ENCODE results near the gene PURA. TPM values are rescaled to one million over a fixed set of nuclear protein-coding genes. Genes with fewer than 3 reads are reported as not detected.

Gene PURA
- total and polyA plus RNA-seq, 2 donors (not counting 1 experiment from before 2014, with no cell fraction given) = 2.2 to 23.5 TPM

DNA sequence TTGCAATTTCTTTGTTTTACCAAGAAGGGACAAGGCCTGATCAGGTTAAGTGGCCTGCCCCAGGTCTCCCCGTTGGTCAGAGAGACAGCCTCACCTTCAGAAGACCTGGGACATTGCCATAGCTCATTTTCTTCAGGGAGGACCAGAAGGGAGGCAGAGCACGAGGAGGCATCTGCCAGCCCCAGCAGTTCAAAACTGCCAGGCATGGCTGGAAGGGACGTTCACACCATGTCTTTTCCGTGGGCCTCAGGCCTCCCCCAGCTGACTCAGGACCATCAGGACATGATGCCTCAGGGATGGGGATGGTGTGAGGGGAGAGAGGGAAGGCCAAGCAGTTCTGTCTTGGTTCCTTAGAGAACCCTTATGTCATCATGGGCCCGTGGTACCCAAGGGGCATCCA, 28.3 kb downstream of the PURA start:
- Histone ChIP-seq H3K27me3 (replicated peaks in 1 of 4; ENCODE audit: control extremely low read depth in 1 of 4, control insufficient read depth in 3 of 4, insufficient read depth in 4 of 4, low read length in 3 of 4) (peaks cover 0 to 23% (median 11%) of the 10 kb centered on the region in 4 experiments), H3K79me2 (ENCODE audit: control insufficient read depth, insufficient read depth, low read length) (peaks cover 27% of the 10 kb centered on the region), H3K9me3 (ENCODE audit: control extremely low read depth in 1 of 3, control insufficient read depth in 2 of 3, insufficient read depth in 1 of 3, low read length in 2 of 3) (peaks cover 0 to 3% (median 0%) of the 10 kb centered on the region in 3 donors), H3K36me3 (replicated peaks in 1 of 2; ENCODE audit: control extremely low read depth in 1 of 2, control insufficient read depth in 1 of 2, extremely low read depth in 1 of 2, insufficient read depth in 2 of 2, low read length in 1 of 2) (no peaks in the 10 kb centered on the region), H3K9ac (ENCODE audit: low read length) (no peak overlapping the region), H3K4me3 (ENCODE audit: control extremely low read depth in 1 of 5, extremely low read depth in 1 of 5, insufficient read depth in 1 of 5, low read depth in 2 of 5, low read length in 4 of 5) (no peak overlapping the region), H3K27ac (ENCODE audit: low read length in 2 of 2) (no peak overlapping the region), H2AFZ (ENCODE audit: insufficient read depth, low read depth, low read length, poor library complexity, severe bottlenecking) (no peak overlapping the region), H4K20me1 (ENCODE audit: control insufficient read depth, insufficient read depth, low read length, poor library complexity, severe bottlenecking) (peaks cover 61% of the 10 kb centered on the region), H3K4me1 (ENCODE audit: control insufficient read depth in 2 of 2, insufficient read depth in 2 of 2, low read length in 2 of 2) (peaks cover 17 to 30% of the 10 kb centered on the region in 2 donors), H3K4me2 (replicated peaks; ENCODE audit: low read depth, low read length, poor library complexity, severe bottlenecking) (no peak overlapping the region)
- DNase-seq = no peak
- no peak overlapping the region for H3K27ac Mint-ChIP-seq
- ATAC-seq (ENCODE audit: low read depth) = no peak
- 96% methylated on average over 5 of the region's 5 CpGs for WGBS (ENCODE audit: insufficient coverage)
- CTCF ChIA-PET = interaction anchor here (0.9 to 23.0 kb wide), 7 partner anchors 8 to 72 kb away, joined by 3 to 513 read pairs (median 11); partner anchors contain the start of gene PURA
- H3K4me1 Mint-ChIP-seq = peaks cover 22% of the 10 kb centered on the region
- H3K9me3 Mint-ChIP-seq (ENCODE audit: insufficient read depth) = no peaks in the 10 kb centered on the region
- POLR2A ChIA-PET = no interaction called here
- intact Hi-C loops (cut with micrococcal nuclease) = no loop called here
- no peak overlapping the region for H3K4me3 Mint-ChIP-seq
- H3K27me3 Mint-ChIP-seq = peaks cover 20% of the 10 kb centered on the region
- TF ChIP-seq, protein P1, sequence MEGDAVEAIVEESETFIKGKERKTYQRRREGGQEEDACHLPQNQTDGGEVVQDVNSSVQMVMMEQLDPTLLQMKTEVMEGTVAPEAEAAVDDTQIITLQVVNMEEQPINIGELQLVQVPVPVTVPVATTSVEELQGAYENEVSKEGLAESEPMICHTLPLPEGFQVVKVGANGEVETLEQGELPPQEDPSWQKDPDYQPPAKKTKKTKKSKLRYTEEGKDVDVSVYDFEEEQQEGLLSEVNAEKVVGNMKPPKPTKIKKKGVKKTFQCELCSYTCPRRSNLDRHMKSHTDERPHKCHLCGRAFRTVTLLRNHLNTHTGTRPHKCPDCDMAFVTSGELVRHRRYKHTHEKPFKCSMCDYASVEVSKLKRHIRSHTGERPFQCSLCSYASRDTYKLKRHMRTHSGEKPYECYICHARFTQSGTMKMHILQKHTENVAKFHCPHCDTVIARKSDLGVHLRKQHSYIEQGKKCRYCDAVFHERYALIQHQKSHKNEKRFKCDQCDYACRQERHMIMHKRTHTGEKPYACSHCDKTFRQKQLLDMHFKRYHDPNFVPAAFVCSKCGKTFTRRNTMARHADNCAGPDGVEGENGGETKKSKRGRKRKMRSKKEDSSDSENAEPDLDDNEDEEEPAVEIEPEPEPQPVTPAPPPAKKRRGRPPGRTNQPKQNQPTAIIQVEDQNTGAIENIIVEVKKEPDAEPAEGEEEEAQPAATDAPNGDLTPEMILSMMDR (IDR thresholded peaks at IDR 0.05) = no peak
- TF ChIP-seq EZH2 (IDR thresholded peaks at IDR 0.05; ENCODE audit: borderline replicate concordance, insufficient read depth, low read depth, low read length, poor library complexity, severe bottlenecking) = no peak

DNA sequence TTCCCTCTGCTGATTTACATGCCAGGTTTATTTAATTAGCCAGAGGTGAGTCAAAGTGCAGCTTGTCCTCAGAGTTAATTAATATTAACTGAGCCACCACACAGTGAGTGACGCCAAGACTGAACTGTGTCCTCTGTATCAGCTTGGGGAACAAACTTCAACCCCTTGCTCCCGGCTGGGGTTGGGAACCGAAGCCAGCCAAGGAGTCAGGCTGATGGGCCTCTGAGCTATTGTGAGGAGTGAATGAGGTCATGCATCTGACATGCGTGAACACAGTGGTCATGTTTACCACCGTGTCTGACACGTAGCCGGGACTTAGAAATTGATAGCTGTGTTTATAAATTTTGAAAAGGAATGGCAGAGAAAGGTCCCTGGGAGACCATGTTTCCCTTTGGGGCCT, 28.9 kb downstream of the PURA start:
- intact Hi-C loops (cut with micrococcal nuclease) = no loop called here
- TF ChIP-seq, protein P1 (IDR thresholded peaks at IDR 0.05) = no peak
- no peak for TF ChIP-seq EZH2 (IDR thresholded peaks at IDR 0.05; ENCODE audit: borderline replicate concordance, insufficient read depth, low read depth, low read length, poor library complexity, severe bottlenecking)
- ChIA-PET CTCF (interaction anchor here (1.1 to 23.0 kb wide), 11 partner anchors 8 to 174 kb away, joined by 3 to 513 read pairs (median 27); partner anchors contain the start of gene PURA), POLR2A (no interaction called here)
- WGBS (ENCODE audit: insufficient coverage) = 81% methylated on average over 7 of the region's 7 CpGs
- H3K79me2 ChIP-seq (ENCODE audit: control insufficient read depth, insufficient read depth, low read length) = peaks cover 27% of the 10 kb centered on the region
- H3K4me2 ChIP-seq (replicated peaks; ENCODE audit: low read depth, low read length, poor library complexity, severe bottlenecking) = no peak overlapping the region
- H3K9ac ChIP-seq (ENCODE audit: low read length) = no peak overlapping the region
- H3K4me3 Mint-ChIP-seq = no peak overlapping the region
- H3K27me3 Mint-ChIP-seq = peaks cover 20% of the 10 kb centered on the region
- H3K9me3 Mint-ChIP-seq (ENCODE audit: insufficient read depth) = no peaks in the 10 kb centered on the region
- no peak overlapping the region for H3K27ac ChIP-seq (ENCODE audit: low read length in 2 of 2)
- peaks cover 24% of the 10 kb centered on the region for H3K4me1 Mint-ChIP-seq
- DNase-seq (no peak), ATAC-seq (ENCODE audit: low read depth) (no peak)
- H3K4me1 ChIP-seq (ENCODE audit: control insufficient read depth in 2 of 2, insufficient read depth in 2 of 2, low read length in 2 of 2) = peaks cover 17 to 30% of the 10 kb centered on the region in 2 donors
- no peak overlapping the region for H3K4me3 ChIP-seq (ENCODE audit: control extremely low read depth in 1 of 5, extremely low read depth in 1 of 5, insufficient read depth in 1 of 5, low read depth in 2 of 5, low read length in 4 of 5)
- peaks cover 0 to 3% (median 0%) of the 10 kb centered on the region in 3 donors for H3K9me3 ChIP-seq (ENCODE audit: control extremely low read depth in 1 of 3, control insufficient read depth in 2 of 3, insufficient read depth in 1 of 3, low read length in 2 of 3)
- no peak overlapping the region for H2AFZ ChIP-seq (ENCODE audit: insufficient read depth, low read depth, low read length, poor library complexity, severe bottlenecking)
- H4K20me1 ChIP-seq (ENCODE audit: control insufficient read depth, insufficient read depth, low read length, poor library complexity, severe bottlenecking) = peaks cover 64% of the 10 kb centered on the region
- peaks cover 0 to 27% (median 11%) of the 10 kb centered on the region in 4 experiments for H3K27me3 ChIP-seq (replicated peaks in 1 of 4; ENCODE audit: control extremely low read depth in 1 of 4, control insufficient read depth in 3 of 4, insufficient read depth in 4 of 4, low read length in 3 of 4)
- H3K36me3 ChIP-seq (replicated peaks in 1 of 2; ENCODE audit: control extremely low read depth in 1 of 2, control insufficient read depth in 1 of 2, extremely low read depth in 1 of 2, insufficient read depth in 2 of 2, low read length in 1 of 2) = no peaks in the 10 kb centered on the region
- H3K27ac Mint-ChIP-seq = no peak overlapping the region

Data from B cell (primary cell).